ENCODE results near the gene FGFR2.
"Not testable (repeated sequence)": the region's sequence is repeated elsewhere in the genome, so short reads cannot be mapped to it uniquely, and the experiment has no call there.

FGFR2 gene

DNA sequence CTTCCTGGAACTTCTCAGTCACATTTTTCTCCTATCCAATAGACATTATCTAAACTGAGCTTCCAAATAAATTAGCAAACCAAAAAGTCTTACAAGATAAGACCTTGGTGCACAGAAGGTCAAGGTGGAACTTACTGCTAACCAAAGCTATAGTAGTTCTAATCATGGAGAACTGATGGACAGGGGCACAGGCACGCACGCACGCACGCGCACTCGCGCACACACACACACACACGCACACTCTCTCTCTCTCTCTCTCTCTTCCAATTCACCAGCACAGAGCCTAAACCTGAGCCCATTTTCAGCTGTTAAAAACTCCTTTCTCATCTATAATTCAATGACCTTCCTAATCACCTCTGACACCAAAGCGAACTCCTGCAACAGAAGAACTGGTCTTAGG lies 7.5 kb downstream of the FGFR2 start:
- no peak for DNase-seq (ENCODE audit: low read depth in 3 of 3)

DNA sequence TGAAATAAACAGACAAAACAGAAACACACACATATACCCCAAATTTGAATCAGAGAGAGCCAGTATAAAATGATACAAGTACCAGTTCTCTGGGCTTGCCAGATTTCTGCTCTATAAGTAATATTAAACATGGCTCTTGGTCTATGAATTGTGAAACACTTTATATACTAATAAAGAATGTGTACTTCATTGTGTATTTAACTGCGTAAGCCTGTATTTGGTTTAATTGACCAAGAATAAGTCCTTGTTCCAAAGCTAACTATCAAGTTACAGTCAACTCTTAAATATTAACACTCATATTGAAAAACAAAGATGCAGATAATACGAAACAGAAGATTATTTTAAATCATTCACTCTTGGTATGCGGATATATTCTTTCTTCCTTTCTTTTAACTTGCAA lies 8.7 kb downstream of the FGFR2 start:
- no peak for DNase-seq (ENCODE audit: low read depth in 3 of 3)

DNA sequence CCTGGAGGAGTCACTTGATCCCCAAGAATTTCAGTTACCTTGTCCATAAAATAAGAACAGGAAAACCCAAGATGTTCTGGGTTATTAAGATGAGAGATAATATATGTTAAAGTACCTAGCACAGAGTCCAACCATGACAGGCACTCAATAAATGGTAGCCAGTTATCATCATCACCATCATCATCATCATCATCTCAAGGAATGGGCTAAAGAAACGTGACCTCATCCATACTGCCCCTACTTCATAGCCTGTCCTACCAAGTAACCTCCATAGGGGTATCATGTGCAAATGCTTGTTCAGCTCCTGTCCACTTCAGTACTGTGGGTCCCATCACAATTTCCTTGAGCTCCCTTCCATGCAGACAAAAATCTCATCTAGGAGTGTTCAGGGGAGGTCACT lies 14.4 kb downstream of the FGFR2 start:
- no peak for DNase-seq (ENCODE audit: low read depth in 3 of 3)

DNA sequence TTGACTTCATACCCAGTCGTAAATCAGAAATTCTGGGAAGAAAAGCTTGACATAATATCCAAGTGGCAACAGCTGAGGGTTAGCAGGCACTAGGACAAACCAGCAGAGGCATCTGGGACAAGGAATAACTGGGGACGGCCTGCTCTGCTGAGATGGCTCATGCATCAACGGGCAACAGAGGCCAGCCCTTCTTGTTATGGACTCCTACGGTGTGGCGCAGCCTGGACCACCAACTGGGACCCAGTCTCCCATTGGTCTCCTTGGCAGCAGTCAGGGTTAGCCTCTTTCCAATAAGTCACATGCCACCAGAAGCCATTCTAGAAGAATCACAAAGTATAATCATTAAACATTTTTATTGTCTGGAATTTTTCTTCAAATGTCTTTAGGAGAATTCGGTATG lies 15.0 kb downstream of the FGFR2 start:
- DNase-seq (ENCODE audit: low read depth in 3 of 3) = no peak

DNA sequence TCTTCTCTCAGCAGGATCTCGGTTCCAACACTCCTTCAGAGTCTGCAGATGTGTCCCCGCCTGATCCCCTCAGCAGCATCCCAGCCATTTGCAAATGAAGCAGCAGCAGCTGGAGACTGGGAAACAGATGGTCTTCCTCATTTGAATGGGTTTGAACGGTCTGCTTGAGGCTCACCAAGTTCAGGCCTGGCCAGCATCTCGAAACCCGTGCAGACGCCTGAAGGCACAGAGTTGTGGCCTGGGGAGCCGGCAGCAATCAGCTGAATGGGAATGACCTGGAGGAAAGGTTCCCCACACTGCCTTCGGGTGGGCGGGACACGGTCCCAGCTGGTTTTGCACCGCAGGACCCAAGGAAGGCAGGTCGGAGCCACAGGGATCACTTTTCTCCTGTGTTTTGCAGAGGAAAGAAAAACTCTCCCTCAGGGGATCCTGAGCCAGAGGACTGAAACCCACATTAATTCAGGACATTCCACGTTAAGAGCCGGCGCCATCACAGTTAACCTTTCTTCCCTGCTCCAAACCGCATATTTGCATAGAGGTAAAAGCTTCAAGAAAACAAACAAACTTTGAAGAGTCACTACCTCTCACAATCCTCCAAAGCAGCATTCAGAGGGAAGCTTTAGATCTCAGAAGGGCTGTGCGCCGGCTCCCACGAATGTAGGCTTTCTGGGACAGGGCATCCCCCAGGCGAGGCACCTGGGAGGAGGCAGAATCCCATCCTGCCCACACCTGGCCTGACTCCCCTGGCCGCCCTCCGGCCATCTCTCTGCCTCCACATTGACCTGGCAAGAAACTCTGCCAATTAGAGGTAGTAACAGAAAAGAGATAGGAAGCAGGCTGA lies 17.7 kb downstream of the FGFR2 start:
- DNase-seq (ENCODE audit: low read depth in 3 of 3) = no peak

DNA sequence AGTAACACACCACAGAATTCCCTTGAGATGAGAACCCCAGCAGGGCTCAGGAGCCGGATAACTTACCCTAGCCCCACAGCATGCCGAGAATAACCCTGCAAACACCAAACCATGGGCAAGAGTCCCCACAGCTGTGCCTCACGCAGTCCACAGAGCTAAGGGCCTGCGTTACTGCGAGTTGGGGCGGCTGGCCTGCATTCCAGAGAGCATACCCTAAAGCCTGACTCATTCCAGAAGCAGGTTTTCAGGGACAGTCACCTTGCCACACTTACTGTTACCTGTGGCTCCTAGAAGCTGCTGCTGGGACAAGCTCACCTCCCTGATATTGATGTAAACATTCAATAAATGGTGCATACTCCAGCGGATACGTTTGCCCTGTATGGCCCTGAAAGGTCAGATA lies 18.6 kb downstream of the FGFR2 start:
- no peak for DNase-seq (ENCODE audit: low read depth in 3 of 3)

DNA sequence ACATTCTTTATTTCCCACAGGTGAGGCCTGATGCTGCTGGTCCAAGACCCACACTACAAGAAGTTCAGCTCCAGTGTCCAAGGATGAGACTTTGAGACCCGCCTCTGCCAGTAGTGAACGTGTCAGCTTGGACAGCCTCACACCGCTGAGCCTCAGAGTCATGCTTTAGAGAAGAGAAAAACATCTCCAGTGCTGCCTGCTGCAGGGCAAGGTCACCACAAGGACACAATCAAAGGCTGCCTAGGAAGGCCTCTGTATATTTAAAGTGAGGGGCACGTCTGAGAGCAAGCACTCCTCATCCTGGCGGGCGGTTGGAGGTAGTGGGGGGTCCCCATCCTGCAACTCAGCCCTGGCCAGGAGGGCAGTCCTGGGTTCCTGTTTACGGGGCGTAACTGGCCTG lies 19.3 kb downstream of the FGFR2 start:
- no peak for DNase-seq (ENCODE audit: low read depth in 3 of 3)

DNA sequence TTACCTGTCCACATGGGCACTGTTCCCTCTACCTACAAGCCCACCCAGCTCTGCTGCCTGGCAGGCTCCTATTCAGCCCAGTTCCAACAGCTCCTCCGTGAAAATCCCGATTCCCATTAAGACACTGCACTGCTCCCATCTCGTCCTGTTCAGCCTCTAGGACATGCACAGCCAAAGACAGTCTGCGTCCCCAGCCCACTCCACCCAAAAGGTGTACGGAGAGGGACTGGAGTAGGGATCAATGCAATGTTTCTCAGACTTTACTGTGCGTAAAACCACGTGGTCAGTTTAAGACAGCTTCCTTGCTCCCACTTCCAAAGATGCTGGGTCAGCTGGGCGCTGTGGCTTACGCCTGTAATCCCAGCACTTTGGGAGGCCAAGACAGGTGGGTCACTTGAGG lies 19.9 kb downstream of the FGFR2 start:
- no peak for DNase-seq (ENCODE audit: low read depth in 3 of 3)

DNA sequence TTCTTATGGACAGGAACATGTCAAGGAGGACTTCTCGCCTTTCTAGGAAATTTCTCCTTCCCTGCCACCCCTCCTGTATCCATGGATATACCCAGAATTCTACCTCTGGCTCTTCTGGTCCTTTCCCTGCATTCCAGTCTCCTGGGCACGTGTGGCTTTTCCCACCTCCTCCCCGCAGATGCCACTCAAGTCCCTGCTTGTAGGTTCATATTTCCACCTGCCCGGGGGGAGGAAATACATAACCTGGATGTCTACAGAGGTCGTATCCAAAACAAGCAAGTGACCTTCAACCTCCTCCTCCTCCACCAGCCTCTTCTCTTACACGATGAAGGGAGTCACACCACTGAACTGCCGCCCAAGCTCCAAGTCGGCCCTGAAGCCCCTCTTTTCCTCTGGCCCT lies 20.7 kb downstream of the FGFR2 start:
- DNase-seq (ENCODE audit: low read depth in 3 of 3) = no peak

DNA sequence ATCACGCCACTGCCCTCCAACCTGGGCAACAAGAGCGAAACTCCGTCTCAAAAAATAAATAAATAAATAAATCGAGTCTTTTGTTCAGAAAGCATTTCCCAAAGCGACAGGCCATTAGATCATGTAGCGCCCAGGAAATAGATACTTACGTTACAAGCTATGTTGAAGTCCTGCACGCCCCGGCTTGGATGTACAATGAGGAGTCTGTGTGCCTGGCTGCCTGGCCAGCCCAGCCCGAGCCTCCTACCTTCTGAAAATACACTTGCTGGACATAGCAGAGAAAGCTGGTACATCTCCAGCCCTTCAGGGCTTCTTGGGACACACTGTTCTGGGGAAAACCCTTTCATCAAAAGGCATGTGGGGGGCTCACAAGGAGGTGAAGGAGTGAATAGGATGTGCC lies 22.1 kb downstream of the FGFR2 start:
- DNase-seq (ENCODE audit: low read depth in 3 of 3) = no peak

DNA sequence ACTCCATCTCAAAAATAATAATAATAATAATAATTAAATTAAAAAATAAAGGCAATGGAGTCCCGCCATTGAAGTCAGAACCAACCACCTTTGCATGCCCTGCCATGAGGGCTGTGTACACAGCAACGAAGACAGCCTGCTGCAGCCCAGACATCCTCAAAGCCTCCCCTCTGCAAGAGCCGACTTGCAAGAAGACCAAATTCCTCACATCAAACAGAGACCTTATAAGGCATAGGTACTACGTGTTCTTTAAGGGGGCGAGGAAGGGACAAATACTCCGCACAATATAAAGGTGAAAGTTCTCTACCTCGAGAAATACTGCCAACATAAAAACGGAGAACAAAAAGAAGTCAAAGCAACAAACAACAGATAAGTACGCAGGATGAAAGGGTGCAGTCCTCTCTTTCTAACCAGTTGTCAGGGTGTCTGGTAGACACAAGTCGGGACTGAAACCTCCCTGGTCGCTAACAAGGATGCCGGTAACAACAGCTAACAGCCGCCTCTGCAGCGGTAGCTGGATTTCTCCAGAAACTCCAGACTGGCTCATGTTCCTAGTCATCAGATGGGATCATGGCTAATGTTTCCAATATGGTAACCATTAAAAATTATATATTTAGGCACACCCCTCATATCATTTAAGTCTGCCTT lies 23.6 kb downstream of the FGFR2 start:
- DNase-seq (ENCODE audit: low read depth in 3 of 3) = no peak

DNA sequence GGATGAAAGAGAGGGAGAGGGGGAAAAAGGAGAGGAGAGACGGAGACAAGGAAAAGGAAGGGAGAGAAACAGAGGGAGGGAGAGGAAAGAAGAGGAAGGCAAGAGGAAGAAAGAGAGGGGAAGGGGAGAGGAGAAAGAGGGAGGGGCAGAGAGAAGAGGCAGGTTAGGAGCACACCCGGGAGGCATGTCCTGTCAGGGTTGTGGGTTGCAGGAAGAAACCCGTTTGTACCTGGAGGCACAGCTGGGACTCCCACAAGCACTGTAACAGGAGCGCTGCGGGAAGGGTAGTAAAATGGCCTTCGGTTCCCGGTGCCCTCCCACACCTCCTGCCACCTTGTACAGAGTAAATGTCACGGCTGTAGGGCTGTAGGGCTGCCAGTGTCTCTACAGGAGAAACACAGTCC lies 24.7 kb downstream of the FGFR2 start:
- no peak for DNase-seq (ENCODE audit: low read depth in 3 of 3)

DNA sequence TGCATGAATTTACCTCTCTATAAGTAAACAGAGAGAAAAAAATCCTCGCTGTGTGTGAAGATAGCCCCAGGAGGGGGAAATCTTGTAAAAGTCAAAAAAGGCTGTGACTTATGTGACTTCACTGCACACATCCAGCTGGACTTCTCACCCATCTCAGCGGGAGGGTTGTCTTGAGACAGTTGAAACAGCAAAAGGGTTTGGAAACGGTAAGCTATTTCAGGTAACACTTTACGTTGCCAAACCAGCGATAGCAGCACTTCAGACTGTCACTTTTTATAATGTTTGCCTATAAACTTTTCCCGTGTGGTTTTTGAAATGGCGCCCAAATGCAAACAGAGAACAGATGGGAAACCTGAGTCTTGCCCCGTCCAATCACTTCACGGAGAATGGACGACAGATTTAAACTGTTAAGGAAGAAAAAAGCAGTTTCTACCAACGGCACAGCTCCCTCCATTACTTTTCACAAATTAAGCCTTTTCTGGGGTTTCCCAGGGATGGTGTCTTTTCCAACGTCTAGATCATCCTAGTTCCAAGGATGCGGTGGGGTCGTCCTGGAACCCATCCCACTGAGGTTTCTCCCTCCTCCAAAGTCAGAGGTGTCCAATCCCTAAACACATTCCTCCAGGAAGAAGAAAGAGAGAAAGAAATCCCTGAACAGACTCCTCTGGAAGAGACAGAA lies 25.2 kb downstream of the FGFR2 start:
- DNase-seq (ENCODE audit: low read depth in 3 of 3) = no peak

DNA sequence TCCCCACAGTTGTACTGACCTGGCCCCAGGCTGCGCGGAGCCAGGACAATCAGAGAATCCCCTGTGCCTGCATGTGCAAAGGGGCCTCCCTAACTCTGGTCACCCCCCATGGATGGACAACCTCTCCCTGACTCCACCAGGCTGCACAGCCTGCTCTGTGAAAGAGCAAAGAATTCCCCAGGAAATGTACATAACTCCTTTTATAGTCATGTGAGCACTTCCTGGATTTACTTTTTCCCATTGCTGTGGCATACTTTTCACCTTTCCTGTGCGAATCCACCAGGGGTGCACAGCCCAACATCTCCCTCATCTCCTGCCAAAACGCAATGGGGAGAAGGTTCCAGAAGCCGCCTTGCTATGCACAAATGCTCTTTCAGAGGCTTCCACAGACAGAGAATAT lies 27.9 kb downstream of the FGFR2 start:
- DNase-seq (ENCODE audit: low read depth in 3 of 3) = no peak

DNA sequence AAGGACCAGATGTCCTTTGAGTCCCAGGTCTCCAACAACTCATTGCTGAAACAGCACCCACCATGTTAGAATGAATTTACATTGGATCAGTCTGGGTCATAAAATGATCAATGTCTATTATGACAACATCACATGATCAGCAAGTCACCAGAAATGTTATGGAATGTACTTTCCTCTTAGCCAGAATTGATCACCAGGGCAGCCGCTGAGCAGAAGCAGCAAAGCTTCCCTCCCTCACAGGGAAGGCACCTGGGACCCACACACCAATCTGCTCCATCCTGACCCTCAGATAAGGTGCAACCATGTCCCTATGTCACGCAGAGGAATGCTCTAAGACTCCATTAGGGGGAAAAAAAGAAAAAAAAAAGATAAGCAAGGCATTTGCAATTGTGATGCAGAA lies 30.0 kb downstream of the FGFR2 start:
- no peak for DNase-seq (ENCODE audit: low read depth in 3 of 3)

DNA sequence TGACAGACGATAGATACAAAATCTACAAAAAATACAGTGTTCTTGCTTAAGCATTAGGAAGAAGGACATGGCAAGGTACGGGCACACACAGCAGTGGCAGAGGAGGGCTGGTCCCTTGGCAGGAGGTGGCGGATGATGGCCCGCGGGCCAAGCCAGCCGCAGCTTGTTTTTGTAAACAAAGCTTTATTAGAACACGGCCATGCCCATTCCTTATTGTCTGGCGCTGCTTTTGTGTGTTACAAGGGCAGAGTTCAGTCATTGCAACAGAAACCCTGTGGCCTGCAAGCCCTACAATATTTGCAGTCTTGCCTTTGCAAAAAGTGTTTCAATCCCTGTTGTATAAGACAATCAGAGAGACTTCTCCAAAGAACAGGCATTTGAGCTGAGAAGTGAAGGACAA lies 30.7 kb downstream of the FGFR2 start:
- no peak for DNase-seq (ENCODE audit: low read depth in 3 of 3)

DNA sequence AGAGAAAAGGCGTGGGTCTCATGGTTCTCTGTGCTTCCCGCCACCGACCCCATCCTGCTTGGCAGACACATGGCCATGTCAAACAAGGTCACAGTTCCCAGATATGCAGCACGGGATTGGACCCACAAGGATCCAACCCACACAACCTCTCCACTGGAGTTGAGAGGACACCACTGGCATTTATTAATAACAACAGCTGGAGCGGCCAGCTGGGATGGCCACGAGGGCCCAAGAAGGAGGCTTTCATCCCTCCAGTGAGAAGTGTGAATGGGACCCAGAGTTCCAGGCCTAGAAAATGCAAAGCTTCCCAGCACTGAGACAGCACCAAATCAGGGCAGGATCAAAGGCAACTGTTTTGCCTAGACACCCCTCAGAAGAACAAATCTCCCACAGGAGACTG lies 31.5 kb downstream of the FGFR2 start:
- DNase-seq (ENCODE audit: low read depth in 3 of 3) = no peak

DNA sequence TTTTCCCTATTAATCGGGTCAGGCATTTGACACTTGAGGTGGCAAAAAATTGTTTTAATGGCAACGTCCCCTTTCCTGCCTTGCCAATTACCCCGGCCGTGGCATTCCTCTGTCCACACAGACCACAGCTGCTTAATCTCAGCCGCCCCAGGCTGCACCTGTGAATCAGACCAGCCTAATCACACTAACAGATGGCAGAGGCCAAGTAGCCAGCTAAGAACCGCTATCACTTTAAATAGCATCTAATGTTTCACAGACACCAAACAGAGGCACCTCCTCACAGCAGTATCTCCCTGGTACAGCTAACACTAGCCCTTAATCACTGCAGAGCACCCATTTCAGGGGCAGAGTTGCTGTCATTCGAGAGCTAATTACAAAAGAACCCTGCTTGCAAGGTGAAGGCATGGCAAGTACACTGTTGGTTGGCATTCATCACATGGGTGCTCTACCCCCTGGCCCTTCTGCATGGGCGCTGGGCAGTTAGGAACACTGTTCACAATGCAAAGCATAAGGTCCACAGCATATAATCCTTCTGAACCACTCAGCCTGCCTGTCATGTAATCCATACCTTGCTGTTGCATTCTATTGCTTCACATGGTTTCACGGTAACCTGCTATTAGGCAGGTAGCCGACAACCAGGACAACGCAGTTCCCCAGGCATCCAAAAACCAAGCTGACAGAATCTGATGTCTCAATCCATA lies 38.8 kb downstream of the FGFR2 start:
- no peak for DNase-seq (ENCODE audit: low read depth in 3 of 3)

DNA sequence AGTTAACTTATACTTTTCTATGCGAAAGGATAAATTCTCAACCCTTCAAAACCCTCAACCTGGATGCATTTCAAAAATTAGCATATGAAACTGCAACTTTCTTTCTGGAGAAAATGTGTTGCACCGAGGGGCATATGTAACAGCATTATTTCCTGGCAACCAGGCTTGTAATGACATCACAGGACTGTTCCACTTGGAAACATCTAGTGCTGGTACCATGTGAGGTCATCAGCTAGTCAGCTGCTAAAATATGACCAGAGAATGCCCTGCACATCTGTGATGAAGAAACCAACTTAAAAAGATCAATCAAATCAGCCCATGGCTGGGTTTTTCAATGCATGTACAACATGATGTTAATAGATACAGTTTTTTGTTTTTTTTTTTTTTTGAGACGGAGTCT lies 40.0 kb downstream of the FGFR2 start:
- no peak for DNase-seq (ENCODE audit: low read depth in 3 of 3)

DNA sequence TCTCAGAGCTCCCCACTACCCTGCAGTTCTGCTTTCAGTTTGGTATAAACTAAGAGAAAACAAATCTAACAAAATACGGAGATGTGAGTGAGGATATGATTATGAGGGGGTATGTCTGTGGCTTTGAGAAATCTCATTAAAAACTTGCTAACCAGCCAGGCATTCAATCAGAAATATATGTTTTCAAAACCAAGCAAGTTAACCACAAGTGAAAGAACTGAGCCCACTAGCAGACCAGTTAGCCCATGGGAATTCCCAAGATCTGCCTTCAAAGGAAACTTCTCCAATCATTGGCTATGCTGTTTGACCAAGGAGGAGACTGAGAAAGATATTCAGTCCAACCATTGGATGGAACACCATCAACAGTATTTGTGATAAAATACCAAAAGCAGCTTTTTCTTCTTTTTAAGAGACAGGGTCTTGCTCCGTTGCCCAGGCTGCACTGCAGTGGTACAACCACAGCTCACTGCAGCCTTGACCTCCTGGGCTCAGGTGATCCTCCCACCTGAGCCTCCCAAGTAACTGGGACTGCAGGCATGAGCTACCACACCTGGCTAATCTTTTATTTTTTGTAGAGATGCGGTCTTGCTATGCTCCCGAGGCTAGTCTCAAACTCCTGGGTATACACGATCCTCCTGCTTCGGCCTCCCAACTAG lies 41.2 kb downstream of the FGFR2 start:
- DNase-seq (ENCODE audit: low read depth in 3 of 3) = no peak

DNA sequence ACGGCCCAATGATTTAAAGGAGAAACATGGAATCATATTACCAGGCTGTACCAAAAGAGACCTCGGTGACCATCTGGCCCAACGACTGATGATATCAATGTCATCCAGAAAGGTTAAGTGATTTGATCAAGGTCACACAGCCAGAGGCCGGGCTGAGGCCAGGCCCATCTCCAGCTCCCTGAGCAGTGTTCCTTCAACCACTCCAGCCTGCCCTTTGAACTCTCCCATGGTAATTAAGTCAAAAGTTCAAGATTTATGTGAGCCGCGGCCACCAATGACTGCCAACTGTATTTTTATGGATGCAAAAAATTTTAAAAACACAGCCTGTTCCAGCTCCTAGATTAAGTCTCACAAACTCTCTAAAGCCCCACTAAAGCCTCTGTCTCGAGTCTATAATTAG lies 41.8 kb downstream of the FGFR2 start:
- DNase-seq (ENCODE audit: low read depth in 3 of 3) = no peak

DNA sequence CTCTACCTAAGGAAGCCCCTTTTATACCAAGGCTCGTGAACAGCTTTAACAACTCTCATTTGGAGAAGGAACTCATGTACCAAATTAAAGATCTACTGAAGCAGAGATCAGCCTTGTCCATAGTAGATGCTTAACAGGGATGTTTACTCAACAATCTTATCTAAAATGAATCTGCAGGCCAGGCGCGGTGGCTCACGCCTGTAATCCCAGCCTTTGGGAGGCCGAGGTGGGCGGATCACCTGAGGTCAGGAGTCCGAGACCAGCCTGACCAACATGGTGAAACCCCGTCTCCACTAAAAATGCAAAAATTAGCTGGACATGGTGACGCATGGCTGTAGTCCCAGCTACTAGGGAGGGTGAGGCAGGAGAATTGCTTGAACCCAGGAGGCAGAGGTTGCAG lies 43.3 kb downstream of the FGFR2 start:
- not testable (repeated sequence) for DNase-seq (ENCODE audit: low read depth in 3 of 3)

Measured in stimulated activated CD4-positive, alpha-beta T cell treated with anti-CD3 and anti-CD28 coated beads, TNF-alpha, amount 100 ng/mL, for 24 hours (primary cell).